Suprapubic skin (tissue), 3 donors: ENCODE measurements around the gene GIMAP8.

Source experiments
- POLR2A ChIP-seq, 2 donors: fragments of 450-650 bp; IDR thresholded peaks; one replicate each; pipeline ENCODE4 v1.6.1; 2017; ENCODE audit warnings: antibody characterized with exemption in 2 of 2, mild to moderate bottlenecking in 2 of 2, moderate library complexity in 2 of 2
- TF ChIP-seq, protein P1 (sequence below), 2 donors: fragments of 200-600 bp in 1 of 2; fragments of 450-650 bp in 1 of 2; sonication (generic) in 1 of 2; IDR thresholded peaks; one replicate each; pipeline ENCODE4 v1.5.1; 2016 to 2019; ENCODE audit warnings: antibody characterized with exemption in 2 of 2, mild to moderate bottlenecking in 1 of 2, moderate library complexity in 1 of 2

DNA sequence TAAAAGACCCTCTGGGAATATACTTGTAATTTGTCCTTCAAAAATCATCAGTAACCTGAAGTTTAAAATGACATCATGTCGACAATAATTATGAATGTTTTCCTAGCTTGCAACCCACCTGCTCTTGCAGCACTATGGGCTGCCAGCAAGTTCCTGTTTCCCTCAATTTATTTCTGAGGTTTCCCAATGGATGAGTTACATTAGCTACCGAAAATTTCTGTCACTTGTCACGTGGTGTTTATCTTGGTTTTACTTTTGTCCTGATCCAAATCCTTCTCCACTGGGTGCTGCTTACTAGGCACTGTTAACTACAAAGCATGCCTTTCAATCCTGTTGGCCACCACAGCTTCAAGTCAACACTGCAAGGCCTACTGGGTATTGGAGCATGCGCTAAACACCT lies 31.5 kb downstream of the GIMAP8 start:
- TF ChIP-seq, protein P1, sequence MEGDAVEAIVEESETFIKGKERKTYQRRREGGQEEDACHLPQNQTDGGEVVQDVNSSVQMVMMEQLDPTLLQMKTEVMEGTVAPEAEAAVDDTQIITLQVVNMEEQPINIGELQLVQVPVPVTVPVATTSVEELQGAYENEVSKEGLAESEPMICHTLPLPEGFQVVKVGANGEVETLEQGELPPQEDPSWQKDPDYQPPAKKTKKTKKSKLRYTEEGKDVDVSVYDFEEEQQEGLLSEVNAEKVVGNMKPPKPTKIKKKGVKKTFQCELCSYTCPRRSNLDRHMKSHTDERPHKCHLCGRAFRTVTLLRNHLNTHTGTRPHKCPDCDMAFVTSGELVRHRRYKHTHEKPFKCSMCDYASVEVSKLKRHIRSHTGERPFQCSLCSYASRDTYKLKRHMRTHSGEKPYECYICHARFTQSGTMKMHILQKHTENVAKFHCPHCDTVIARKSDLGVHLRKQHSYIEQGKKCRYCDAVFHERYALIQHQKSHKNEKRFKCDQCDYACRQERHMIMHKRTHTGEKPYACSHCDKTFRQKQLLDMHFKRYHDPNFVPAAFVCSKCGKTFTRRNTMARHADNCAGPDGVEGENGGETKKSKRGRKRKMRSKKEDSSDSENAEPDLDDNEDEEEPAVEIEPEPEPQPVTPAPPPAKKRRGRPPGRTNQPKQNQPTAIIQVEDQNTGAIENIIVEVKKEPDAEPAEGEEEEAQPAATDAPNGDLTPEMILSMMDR (IDR thresholded peaks at IDR 0.05): no peak
- no peak for TF ChIP-seq POLR2A (IDR thresholded peaks at IDR 0.05)
